ENCODE measurements around the gene NT5C2.

NT5C2 gene

GRCh38 chr10:103079100-103079499 is 114.0 kb downstream of the NT5C2 start:
- 0 out of 2 replicates have a peak, but pooled peaks cover 4% of the 10 kb centered on the region for H3K36me3 ChIP-seq (ENCODE audit: control insufficient read depth, insufficient read depth, low read length)
- no peak overlapping the region for H3K27ac ChIP-seq (ENCODE audit: low read length)
- no peaks in the 10 kb centered on the region for H3K27me3 ChIP-seq (ENCODE audit: control insufficient read depth, insufficient read depth, low read length)
- H3K9me3 ChIP-seq (ENCODE audit: control insufficient read depth, insufficient read depth, low read length) = no peaks in the 10 kb centered on the region
- no CpG with 5 or more reads among the region's 7 CpGs for WGBS (ENCODE audit: insufficient coverage, insufficient read length)
- H3K4me1 ChIP-seq (ENCODE audit: control insufficient read depth, insufficient read depth, low read length) = no peaks in the 10 kb centered on the region
- DNase-seq (ENCODE audit: low read depth, low spot score) = no peak
- no peak overlapping the region for H3K4me3 ChIP-seq (ENCODE audit: low read length)

GRCh38 chr10:103078676-103079075 is 114.4 kb downstream of the NT5C2 start:
- no peaks in the 10 kb centered on the region for H3K4me1 ChIP-seq (ENCODE audit: control insufficient read depth, insufficient read depth, low read length)
- no CpG with 5 or more reads among the region's 14 CpGs for WGBS (ENCODE audit: insufficient coverage, insufficient read length)
- 0 out of 2 replicates have a peak, but pooled peaks cover 4% of the 10 kb centered on the region for H3K36me3 ChIP-seq (ENCODE audit: control insufficient read depth, insufficient read depth, low read length)
- H3K4me3 ChIP-seq (ENCODE audit: low read length) = no peak overlapping the region
- H3K9me3 ChIP-seq (ENCODE audit: control insufficient read depth, insufficient read depth, low read length) = no peaks in the 10 kb centered on the region
- no peak for DNase-seq (ENCODE audit: low read depth, low spot score)
- H3K27me3 ChIP-seq (ENCODE audit: control insufficient read depth, insufficient read depth, low read length) = no peaks in the 10 kb centered on the region
- H3K27ac ChIP-seq (ENCODE audit: low read length) = no peak overlapping the region

GRCh38 chr10:103078309-103078615 is 114.8 kb downstream of the NT5C2 start:
- no peak for DNase-seq (ENCODE audit: low read depth, low spot score)
- Histone ChIP-seq H3K9me3 (ENCODE audit: control insufficient read depth, insufficient read depth, low read length) (no peaks in the 10 kb centered on the region), H3K27me3 (ENCODE audit: control insufficient read depth, insufficient read depth, low read length) (no peaks in the 10 kb centered on the region), H3K27ac (ENCODE audit: low read length) (no peak overlapping the region), H3K36me3 (ENCODE audit: control insufficient read depth, insufficient read depth, low read length) (0 out of 2 replicates have a peak, but pooled peaks cover 4% of the 10 kb centered on the region), H3K4me1 (ENCODE audit: control insufficient read depth, insufficient read depth, low read length) (no peaks in the 10 kb centered on the region), H3K4me3 (ENCODE audit: low read length) (no peak overlapping the region)
- no CpG with 5 or more reads among the region's 3 CpGs for WGBS (ENCODE audit: insufficient coverage, insufficient read length)

- no peaks in the 10 kb centered on the region for H3K27me3 ChIP-seq (ENCODE audit: control insufficient read depth, insufficient read depth, low read length)
- DNase-seq (ENCODE audit: low read depth, low spot score) = no peak
- WGBS (ENCODE audit: insufficient coverage, insufficient read length) = no CpG with 5 or more reads among the region's 16 CpGs
- H3K27ac ChIP-seq (ENCODE audit: low read length) = no peak overlapping the region
- no peaks in the 10 kb centered on the region for H3K9me3 ChIP-seq (ENCODE audit: control insufficient read depth, insufficient read depth, low read length)
- 0 out of 2 replicates have a peak, but pooled peaks cover 4% of the 10 kb centered on the region for H3K36me3 ChIP-seq (ENCODE audit: control insufficient read depth, insufficient read depth, low read length)
- no peaks in the 10 kb centered on the region for H3K4me1 ChIP-seq (ENCODE audit: control insufficient read depth, insufficient read depth, low read length)
- H3K4me3 ChIP-seq (ENCODE audit: low read length) = no peak overlapping the region
These were observed 115.4 kb downstream of the NT5C2 start for GRCh38 chr10:103077491-103078308.

GRCh38 chr10:103077020-103077419 is 116.1 kb downstream of the NT5C2 start:
- Histone ChIP-seq H3K4me1 (ENCODE audit: control insufficient read depth, insufficient read depth, low read length) (no peaks in the 10 kb centered on the region), H3K4me3 (ENCODE audit: low read length) (no peak overlapping the region), H3K9me3 (ENCODE audit: control insufficient read depth, insufficient read depth, low read length) (no peaks in the 10 kb centered on the region), H3K36me3 (ENCODE audit: control insufficient read depth, insufficient read depth, low read length) (0 out of 2 replicates have a peak, but pooled peaks cover 4% of the 10 kb centered on the region), H3K27me3 (ENCODE audit: control insufficient read depth, insufficient read depth, low read length) (no peaks in the 10 kb centered on the region), H3K27ac (ENCODE audit: low read length) (no peak overlapping the region)
- DNase-seq (ENCODE audit: low read depth, low spot score) = no peak
- WGBS (ENCODE audit: insufficient coverage, insufficient read length) = no CpG with 5 or more reads among the region's 21 CpGs

GRCh38 chr10:103072891-103073290 is 120.2 kb downstream of the NT5C2 start:
- no peak overlapping the region for H3K4me3 ChIP-seq (ENCODE audit: low read length)
- no peaks in the 10 kb centered on the region for H3K4me1 ChIP-seq (ENCODE audit: control insufficient read depth, insufficient read depth, low read length)
- no peaks in the 10 kb centered on the region for H3K27me3 ChIP-seq (ENCODE audit: control insufficient read depth, insufficient read depth, low read length)
- H3K27ac ChIP-seq (ENCODE audit: low read length) = no peak overlapping the region
- 0 out of 2 replicates have a peak, but pooled peaks cover 4% of the 10 kb centered on the region for H3K36me3 ChIP-seq (ENCODE audit: control insufficient read depth, insufficient read depth, low read length)
- DNase-seq (ENCODE audit: low read depth, low spot score) = no peak
- no peaks in the 10 kb centered on the region for H3K9me3 ChIP-seq (ENCODE audit: control insufficient read depth, insufficient read depth, low read length)
- no CpG with 5 or more reads among the region's 8 CpGs for WGBS (ENCODE audit: insufficient coverage, insufficient read length)

- DNase-seq (ENCODE audit: low read depth, low spot score) = no peak
- WGBS (ENCODE audit: insufficient coverage, insufficient read length) = no CpG with 5 or more reads among the region's 22 CpGs
- Histone ChIP-seq H3K27me3 (ENCODE audit: control insufficient read depth, insufficient read depth, low read length) (no peaks in the 10 kb centered on the region), H3K4me3 (ENCODE audit: low read length) (no peak overlapping the region), H3K27ac (ENCODE audit: low read length) (no peak overlapping the region), H3K4me1 (ENCODE audit: control insufficient read depth, insufficient read depth, low read length) (no peaks in the 10 kb centered on the region), H3K36me3 (ENCODE audit: control insufficient read depth, insufficient read depth, low read length) (0 out of 2 replicates have a peak, but pooled peaks cover 4% of the 10 kb centered on the region), H3K9me3 (ENCODE audit: control insufficient read depth, insufficient read depth, low read length) (no peaks in the 10 kb centered on the region)
These were observed 120.8 kb downstream of the NT5C2 start for GRCh38 chr10:103072276-103072675.

GRCh38 chr10:103069453-103070331 is 123.4 kb downstream of the NT5C2 start:
- WGBS (ENCODE audit: insufficient coverage, insufficient read length) = no CpG with 5 or more reads among the region's 16 CpGs

GRCh38 chr10:103067956-103068355 is 125.1 kb downstream of the NT5C2 start:
- no peak overlapping the region for H3K27ac ChIP-seq (ENCODE audit: low read length)
- no peaks in the 10 kb centered on the region for H3K36me3 ChIP-seq (ENCODE audit: control insufficient read depth, insufficient read depth, low read length)
- H3K4me1 ChIP-seq (ENCODE audit: control insufficient read depth, insufficient read depth, low read length) = peaks cover 2% of the 10 kb centered on the region; the same call in 1 of the 2 replicates
- no peak overlapping the region for H3K4me3 ChIP-seq (ENCODE audit: low read length)
- no peaks in the 10 kb centered on the region for H3K27me3 ChIP-seq (ENCODE audit: control insufficient read depth, insufficient read depth, low read length)
- no peak for DNase-seq (ENCODE audit: low read depth, low spot score)
- WGBS (ENCODE audit: insufficient coverage, insufficient read length) = no CpG with 5 or more reads among the region's 6 CpGs
- no peaks in the 10 kb centered on the region for H3K9me3 ChIP-seq (ENCODE audit: control insufficient read depth, insufficient read depth, low read length)

More at GRCh38 chr10:103069453-103070331, 123.4 kb downstream of the NT5C2 start:
- Histone ChIP-seq H3K9me3 (ENCODE audit: control insufficient read depth, insufficient read depth, low read length) (no peaks in the 10 kb centered on the region), H3K36me3 (ENCODE audit: control insufficient read depth, insufficient read depth, low read length) (no peaks in the 10 kb centered on the region), H3K27me3 (ENCODE audit: control insufficient read depth, insufficient read depth, low read length) (no peaks in the 10 kb centered on the region), H3K4me1 (ENCODE audit: control insufficient read depth, insufficient read depth, low read length) (no peaks in the 10 kb centered on the region), H3K4me3 (ENCODE audit: low read length) (no peak overlapping the region), H3K27ac (ENCODE audit: low read length) (no peak overlapping the region)
- DNase-seq (ENCODE audit: low read depth, low spot score) = peak; percentile 58

GRCh38 chr10:103067484-103067883 is 125.6 kb downstream of the NT5C2 start:
- no CpG with 5 or more reads among the region's 2 CpGs for WGBS (ENCODE audit: insufficient coverage, insufficient read length)
- Histone ChIP-seq H3K27me3 (ENCODE audit: control insufficient read depth, insufficient read depth, low read length) (no peaks in the 10 kb centered on the region), H3K4me3 (ENCODE audit: low read length) (no peak overlapping the region), H3K27ac (ENCODE audit: low read length) (no peak overlapping the region), H3K9me3 (ENCODE audit: control insufficient read depth, insufficient read depth, low read length) (no peaks in the 10 kb centered on the region), H3K4me1 (ENCODE audit: control insufficient read depth, insufficient read depth, low read length) (peaks cover 2% of the 10 kb centered on the region; the same call in 1 of the 2 replicates), H3K36me3 (ENCODE audit: control insufficient read depth, insufficient read depth, low read length) (no peaks in the 10 kb centered on the region)
- DNase-seq (ENCODE audit: low read depth, low spot score) = no peak

All from iPS DF 6.9 (cell line).